ENCODE results near the gene THUMPD3.

Gene THUMPD3

DNA sequence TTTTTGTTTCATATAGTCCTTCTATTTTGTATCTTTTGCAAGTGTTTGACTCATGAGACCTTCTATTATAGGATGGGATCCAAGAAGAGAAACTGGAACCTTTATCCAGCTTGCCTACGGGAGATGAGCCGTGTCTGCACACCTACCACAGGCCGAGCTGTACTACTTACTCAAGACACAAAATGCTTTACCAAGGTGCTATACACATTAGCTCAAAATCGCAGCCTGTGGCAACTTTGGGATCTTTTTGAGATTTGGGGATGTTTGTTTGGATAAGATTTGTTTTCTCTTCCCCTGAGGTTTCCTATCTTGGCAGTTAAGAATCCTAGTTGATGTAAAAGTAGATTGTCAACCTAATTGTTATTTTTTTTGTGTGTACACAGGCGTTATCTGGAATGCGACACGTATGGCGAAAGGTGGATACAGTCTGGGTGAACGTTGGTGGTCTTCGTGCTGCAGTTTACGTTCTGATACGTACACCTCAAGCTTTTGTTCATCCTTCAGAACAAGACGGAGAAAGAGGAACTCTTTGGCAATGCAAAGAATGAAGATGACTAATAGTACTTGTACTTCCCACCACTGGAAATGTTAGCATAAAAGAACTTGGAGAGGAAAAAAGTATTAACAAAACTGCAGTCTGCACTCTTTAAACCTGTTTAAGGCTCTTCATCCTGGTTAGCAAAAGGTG lies 21.4 kb downstream of the THUMPD3 start:
- TF ChIP-seq, protein P1, sequence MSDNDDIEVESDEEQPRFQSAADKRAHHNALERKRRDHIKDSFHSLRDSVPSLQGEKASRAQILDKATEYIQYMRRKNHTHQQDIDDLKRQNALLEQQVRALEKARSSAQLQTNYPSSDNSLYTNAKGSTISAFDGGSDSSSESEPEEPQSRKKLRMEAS (IDR thresholded peaks at IDR 0.05), result no peak
- no peak for TF ChIP-seq FOXM1 (IDR thresholded peaks at IDR 0.05; ENCODE audit: borderline replicate concordance, low read depth)
- no peak for TF ChIP-seq TCF12 (IDR thresholded peaks at IDR 0.05; ENCODE audit: low read depth)
- TF ChIP-seq RAD21 (IDR thresholded peaks at IDR 0.05; ENCODE audit: low read depth), result no peak
- TF ChIP-seq CREB1 (IDR thresholded peaks at IDR 0.05; ENCODE audit: low read depth), result no peak
- no peak for TF ChIP-seq CEBPB (IDR thresholded peaks at IDR 0.05)

DNA sequence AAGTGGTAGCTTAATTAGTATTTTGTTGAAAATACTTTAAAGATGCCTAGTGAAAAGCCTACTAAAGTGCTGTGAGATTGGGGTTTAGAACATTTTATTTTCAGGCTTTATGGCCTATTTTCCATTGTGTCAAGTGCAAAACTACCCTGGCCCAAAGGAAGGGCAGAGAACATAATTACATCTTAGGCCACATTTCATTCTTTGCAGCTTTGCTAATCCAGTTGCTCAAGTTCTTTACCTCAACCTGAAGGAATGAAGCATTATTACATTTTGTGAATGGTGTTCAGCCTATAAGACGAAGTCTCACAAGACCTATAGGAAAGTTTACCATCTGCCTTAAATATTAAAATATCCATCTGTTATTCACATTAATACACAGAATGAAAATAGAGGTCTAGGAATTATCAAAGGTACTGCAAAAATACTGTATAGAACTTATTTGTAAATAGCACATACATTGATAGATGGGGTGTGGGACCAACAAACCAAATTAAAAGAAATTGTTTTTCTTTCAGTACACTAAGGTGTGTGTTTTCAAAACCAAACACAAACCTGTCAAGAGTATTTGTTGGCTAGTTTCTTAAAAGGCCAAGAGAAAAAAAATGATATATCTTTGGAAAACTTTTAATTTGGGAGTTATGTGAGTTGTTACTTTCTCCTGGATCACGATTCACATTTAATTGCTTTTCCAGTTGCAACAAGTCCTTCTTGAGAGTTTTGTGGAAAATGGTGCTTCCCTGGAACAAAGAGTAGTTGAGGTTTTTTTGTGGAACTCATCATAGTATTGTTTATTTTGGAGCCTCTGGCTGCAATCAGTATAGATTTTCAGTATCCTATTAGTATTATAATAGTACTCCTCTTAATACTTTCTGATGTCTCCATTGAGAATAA lies 22.6 kb downstream of the THUMPD3 start:
- no peak for TF ChIP-seq TAF1 (IDR thresholded peaks at IDR 0.05; ENCODE audit: low read depth)
- TF ChIP-seq ZBTB7A (IDR thresholded peaks at IDR 0.05; ENCODE audit: low read depth), result no peak
- no peak for TF ChIP-seq EP300 (IDR thresholded peaks at IDR 0.05; ENCODE audit: borderline replicate concordance)
- TF ChIP-seq NFIC (IDR thresholded peaks at IDR 0.05), result no peak
- TF ChIP-seq, protein P2, sequence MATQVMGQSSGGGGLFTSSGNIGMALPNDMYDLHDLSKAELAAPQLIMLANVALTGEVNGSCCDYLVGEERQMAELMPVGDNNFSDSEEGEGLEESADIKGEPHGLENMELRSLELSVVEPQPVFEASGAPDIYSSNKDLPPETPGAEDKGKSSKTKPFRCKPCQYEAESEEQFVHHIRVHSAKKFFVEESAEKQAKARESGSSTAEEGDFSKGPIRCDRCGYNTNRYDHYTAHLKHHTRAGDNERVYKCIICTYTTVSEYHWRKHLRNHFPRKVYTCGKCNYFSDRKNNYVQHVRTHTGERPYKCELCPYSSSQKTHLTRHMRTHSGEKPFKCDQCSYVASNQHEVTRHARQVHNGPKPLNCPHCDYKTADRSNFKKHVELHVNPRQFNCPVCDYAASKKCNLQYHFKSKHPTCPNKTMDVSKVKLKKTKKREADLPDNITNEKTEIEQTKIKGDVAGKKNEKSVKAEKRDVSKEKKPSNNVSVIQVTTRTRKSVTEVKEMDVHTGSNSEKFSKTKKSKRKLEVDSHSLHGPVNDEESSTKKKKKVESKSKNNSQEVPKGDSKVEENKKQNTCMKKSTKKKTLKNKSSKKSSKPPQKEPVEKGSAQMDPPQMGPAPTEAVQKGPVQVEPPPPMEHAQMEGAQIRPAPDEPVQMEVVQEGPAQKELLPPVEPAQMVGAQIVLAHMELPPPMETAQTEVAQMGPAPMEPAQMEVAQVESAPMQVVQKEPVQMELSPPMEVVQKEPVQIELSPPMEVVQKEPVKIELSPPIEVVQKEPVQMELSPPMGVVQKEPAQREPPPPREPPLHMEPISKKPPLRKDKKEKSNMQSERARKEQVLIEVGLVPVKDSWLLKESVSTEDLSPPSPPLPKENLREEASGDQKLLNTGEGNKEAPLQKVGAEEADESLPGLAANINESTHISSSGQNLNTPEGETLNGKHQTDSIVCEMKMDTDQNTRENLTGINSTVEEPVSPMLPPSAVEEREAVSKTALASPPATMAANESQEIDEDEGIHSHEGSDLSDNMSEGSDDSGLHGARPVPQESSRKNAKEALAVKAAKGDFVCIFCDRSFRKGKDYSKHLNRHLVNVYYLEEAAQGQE (IDR thresholded peaks at IDR 0.05; ENCODE audit: low read depth), result no peak
- TF ChIP-seq RAD21 (IDR thresholded peaks at IDR 0.05; ENCODE audit: low read depth), result no peak
- no peak for TF ChIP-seq YY1 (IDR thresholded peaks at IDR 0.05; ENCODE audit: low read depth)
- no peak for TF ChIP-seq CEBPB (IDR thresholded peaks at IDR 0.05)
- TF ChIP-seq EGR1 (IDR thresholded peaks at IDR 0.05), result no peak
- no peak for TF ChIP-seq TCF12 (IDR thresholded peaks at IDR 0.05; ENCODE audit: low read depth)
- no peak for TF ChIP-seq TEAD4 (IDR thresholded peaks at IDR 0.05)
- TF ChIP-seq, protein P1 (IDR thresholded peaks at IDR 0.05), result no peak
- TF ChIP-seq, protein P3, sequence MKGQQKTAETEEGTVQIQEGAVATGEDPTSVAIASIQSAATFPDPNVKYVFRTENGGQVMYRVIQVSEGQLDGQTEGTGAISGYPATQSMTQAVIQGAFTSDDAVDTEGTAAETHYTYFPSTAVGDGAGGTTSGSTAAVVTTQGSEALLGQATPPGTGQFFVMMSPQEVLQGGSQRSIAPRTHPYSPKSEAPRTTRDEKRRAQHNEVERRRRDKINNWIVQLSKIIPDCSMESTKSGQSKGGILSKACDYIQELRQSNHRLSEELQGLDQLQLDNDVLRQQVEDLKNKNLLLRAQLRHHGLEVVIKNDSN (IDR thresholded peaks at IDR 0.05), result no peak
- TF ChIP-seq CREB1 (IDR thresholded peaks at IDR 0.05; ENCODE audit: low read depth), result no peak
- no peak for TF ChIP-seq FOXM1 (IDR thresholded peaks at IDR 0.05; ENCODE audit: borderline replicate concordance, low read depth)

DNA sequence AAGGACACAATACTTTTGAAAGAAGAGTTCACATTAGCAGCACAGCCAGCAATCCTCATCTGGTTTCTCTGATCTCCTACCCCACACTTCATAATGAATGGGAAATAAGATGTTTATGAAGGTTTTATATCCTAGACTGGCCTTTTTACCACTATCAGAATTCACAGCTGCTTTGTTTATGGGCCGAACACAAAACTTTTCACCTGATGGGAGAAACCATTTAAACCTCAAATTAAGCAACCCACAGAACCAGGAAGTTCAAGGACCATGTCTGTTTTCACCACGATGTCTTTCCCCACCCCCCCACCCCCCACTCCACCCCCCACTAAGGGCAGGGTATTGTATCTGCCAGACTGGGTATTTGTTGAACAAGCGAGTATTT lies 23.2 kb downstream of the THUMPD3 start:
- TF ChIP-seq TEAD4 (IDR thresholded peaks at IDR 0.05), result no peak
- TF ChIP-seq, protein P1 (IDR thresholded peaks at IDR 0.05), result no peak
- TF ChIP-seq TCF12 (IDR thresholded peaks at IDR 0.05; ENCODE audit: low read depth), result no peak
- no peak for TF ChIP-seq EP300 (IDR thresholded peaks at IDR 0.05; ENCODE audit: borderline replicate concordance)
- no peak for TF ChIP-seq TAF1 (IDR thresholded peaks at IDR 0.05; ENCODE audit: low read depth)
- no peak for TF ChIP-seq NFIC (IDR thresholded peaks at IDR 0.05)
- TF ChIP-seq CEBPB (IDR thresholded peaks at IDR 0.05), result no peak
- TF ChIP-seq YY1 (IDR thresholded peaks at IDR 0.05; ENCODE audit: low read depth), result no peak
- TF ChIP-seq, protein P2 (IDR thresholded peaks at IDR 0.05; ENCODE audit: low read depth), result no peak
- no peak for TF ChIP-seq RAD21 (IDR thresholded peaks at IDR 0.05; ENCODE audit: low read depth)
- no peak for TF ChIP-seq CREB1 (IDR thresholded peaks at IDR 0.05; ENCODE audit: low read depth)
- no peak for TF ChIP-seq FOXM1 (IDR thresholded peaks at IDR 0.05; ENCODE audit: borderline replicate concordance, low read depth)
- no peak for TF ChIP-seq EGR1 (IDR thresholded peaks at IDR 0.05)
- no peak for TF ChIP-seq ZBTB7A (IDR thresholded peaks at IDR 0.05; ENCODE audit: low read depth)

DNA sequence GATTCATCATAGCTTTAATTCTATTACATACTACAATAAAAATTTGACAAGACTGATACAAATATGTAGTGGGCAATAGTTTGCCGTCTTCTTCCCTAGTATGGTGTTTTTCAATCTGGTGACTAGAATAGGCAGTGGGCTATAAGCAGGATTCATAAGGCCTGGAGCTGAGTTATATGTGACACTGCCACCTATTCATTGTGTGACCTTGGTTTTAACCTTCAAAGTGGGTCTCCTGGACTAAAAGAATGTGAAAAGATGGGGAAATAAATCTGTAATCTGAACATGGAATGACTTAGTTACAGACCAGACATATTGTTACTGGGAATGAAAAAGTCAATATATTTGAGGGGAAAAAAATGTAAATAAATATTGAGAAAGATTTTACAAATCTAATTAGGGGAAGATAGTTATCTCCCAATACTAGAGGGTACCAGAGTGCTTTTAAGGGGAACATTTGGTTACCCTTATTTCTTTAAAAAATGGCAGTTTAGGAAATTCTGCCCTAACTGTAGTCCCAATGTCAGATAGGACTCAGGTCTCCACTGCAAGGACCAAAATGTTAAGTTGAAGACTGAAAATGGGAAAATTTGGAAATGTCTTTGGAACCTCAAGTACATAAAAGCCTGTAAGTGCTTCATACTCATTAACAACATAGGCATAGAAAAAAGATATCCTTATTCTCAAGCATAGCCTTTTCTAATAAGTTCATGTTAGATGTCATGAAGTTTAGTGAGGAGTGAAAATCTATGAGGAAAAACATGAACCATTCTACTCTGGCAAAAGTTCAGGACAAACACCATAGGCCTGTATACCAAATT lies 23.9 kb downstream of the THUMPD3 start:
- no peak for TF ChIP-seq CREB1 (IDR thresholded peaks at IDR 0.05; ENCODE audit: low read depth)
- no peak for TF ChIP-seq ZBTB7A (IDR thresholded peaks at IDR 0.05; ENCODE audit: low read depth)
- no peak for TF ChIP-seq TAF1 (IDR thresholded peaks at IDR 0.05; ENCODE audit: low read depth)
- TF ChIP-seq, protein P3 (IDR thresholded peaks at IDR 0.05), result no peak
- no peak for TF ChIP-seq YY1 (IDR thresholded peaks at IDR 0.05; ENCODE audit: low read depth)
- TF ChIP-seq CEBPB (IDR thresholded peaks at IDR 0.05), result no peak
- no peak for TF ChIP-seq EGR1 (IDR thresholded peaks at IDR 0.05)
- no peak for TF ChIP-seq NFIC (IDR thresholded peaks at IDR 0.05)
- TF ChIP-seq FOXM1 (IDR thresholded peaks at IDR 0.05; ENCODE audit: borderline replicate concordance, low read depth), result no peak
- no peak for TF ChIP-seq TCF12 (IDR thresholded peaks at IDR 0.05; ENCODE audit: low read depth)
- no peak for TF ChIP-seq RAD21 (IDR thresholded peaks at IDR 0.05; ENCODE audit: low read depth)
- TF ChIP-seq, protein P1 (IDR thresholded peaks at IDR 0.05), result no peak
- TF ChIP-seq, protein P2 (IDR thresholded peaks at IDR 0.05; ENCODE audit: low read depth), result no peak
- TF ChIP-seq EP300 (IDR thresholded peaks at IDR 0.05; ENCODE audit: borderline replicate concordance), result no peak
- no peak for TF ChIP-seq TEAD4 (IDR thresholded peaks at IDR 0.05)

Measured in Ishikawa (cell line).